ENCODE measurements around the gene MCM5.
A peak's percentile ranks its signal among the peaks of the same experiment; 100 is the strongest.
"Not testable (repeated sequence)": the region's sequence is repeated elsewhere in the genome, so short reads cannot be mapped to it uniquely, and the experiment has no call there.

MCM5 gene

DNA sequence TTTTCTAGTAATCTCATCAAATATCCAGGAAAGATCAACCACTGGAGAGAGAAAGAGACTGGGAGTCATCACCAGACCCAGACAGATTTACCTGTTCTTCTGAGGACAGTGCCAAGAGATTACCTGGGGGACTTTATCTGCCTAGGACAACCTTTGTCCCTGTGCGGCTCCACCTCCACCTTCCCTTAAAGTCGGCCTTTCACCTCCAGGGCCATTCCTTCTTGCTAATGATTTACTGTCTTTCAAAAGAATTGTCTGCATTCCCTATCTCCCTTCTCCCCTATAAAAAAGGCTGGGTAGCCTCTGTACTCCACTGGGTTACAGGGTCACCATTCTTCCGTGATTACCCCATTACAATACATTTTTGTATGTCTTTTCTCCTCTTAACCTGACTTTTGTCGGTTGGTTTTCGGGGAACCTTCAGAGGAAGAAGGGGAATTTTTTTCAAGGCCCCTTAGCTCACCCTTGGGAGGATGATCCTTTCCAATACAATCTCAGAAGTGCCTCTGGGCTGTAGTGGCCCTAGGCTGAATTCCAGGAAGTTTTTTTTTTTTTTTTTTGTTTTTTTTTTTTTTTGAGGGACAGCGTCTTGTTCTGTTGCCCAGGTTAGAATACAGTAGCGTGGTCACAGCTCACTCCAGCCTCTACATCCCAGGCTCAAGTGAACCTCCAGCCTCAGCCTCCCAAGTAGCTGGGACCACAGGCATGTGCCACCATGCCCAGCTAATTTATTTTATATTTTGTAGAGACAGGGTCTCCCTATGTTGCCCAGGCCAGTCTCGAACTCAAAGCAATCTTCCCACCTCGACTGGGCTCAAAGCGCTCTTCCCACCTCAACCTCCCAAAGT, 20.6 kb upstream of the MCM5 start:
- DNase-seq (ENCODE audit: low read depth) = no peak

DNA sequence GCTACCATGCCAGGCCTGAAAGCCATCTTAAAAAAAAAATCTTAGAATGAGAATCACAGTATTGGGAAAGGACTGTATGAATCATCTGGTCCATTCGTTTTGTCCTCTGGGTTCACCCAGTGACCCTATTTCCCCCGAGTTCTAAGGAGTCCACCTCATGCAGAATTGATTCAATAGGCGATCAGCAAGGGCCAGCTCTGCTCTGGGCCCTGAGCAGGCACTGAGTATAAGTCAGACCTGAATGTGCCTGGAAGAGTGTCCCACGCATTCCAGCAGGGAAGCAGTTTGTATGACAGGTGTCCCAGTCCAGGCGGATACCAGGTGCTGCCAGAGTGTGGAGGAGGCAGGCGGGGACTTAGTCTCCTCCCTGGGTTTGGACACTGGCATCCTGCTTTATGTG, 19.9 kb upstream of the MCM5 start:
- no peak for DNase-seq (ENCODE audit: low read depth)

- peak; percentile 85 for DNase-seq (ENCODE audit: low read depth)
Observed at GRCh38 chr22:35380537-35381423, 19.2 kb upstream of the MCM5 start, which contains the start of gene HMOX1. HMOX1 (plus strand) TSS chr22:35381096; CDS start chr22:35381174, 78 bp downstream.

DNA sequence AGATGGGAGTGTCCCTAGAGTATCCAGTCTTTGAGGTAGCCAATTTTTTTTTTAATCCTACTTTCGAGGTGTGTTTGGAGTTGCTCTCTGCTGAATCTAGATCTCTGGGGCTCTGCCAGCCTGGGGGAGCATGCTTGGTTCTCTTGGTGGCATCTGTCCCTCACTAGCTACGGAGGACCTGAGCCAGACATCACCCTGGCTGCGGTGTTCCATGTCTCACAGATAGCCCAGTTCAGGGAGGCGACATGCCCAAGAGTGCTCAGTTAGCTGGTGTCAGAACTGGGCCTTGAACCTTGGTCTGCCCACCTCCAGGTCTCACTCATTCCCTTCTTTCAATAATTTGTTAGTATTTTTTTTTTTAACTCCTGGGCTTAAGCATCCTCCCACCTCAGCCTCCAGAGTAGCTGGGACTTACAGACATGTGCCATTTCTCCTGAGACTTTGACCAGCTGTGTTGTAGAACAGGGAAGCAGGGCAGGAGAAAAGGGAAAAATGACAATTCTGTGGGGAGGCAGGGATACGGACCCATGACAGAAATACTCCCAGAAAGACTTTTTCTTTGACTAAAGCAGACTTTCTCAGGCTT, 18.4 kb upstream of the MCM5 start:
- no peak for DNase-seq (ENCODE audit: low read depth)

GRCh38 chr22:35383679-35384071, 16.3 kb upstream of the MCM5 start:
- DNase-seq (ENCODE audit: low read depth) = no peak

DNA sequence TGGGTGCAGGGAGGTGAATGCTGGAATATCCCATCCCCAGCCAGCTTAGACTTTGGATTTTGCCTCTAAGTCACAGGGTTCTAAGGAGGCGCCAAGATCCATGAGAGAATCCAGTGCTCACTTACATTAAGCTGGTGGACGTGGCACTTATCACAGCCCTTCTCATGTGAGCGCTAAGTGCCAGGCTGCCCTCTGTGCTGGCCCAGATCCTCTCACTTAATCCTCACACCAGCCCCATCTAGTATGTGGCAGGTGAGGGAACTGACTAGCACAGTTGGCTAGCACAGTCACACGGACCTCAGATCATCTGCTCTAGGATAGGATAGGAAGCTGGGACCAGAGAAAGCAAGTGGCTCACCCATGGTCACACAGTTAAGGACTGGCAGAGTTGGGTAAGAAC, 15.4 kb upstream of the MCM5 start:
- DNase-seq (ENCODE audit: low read depth) = no peak

DNA sequence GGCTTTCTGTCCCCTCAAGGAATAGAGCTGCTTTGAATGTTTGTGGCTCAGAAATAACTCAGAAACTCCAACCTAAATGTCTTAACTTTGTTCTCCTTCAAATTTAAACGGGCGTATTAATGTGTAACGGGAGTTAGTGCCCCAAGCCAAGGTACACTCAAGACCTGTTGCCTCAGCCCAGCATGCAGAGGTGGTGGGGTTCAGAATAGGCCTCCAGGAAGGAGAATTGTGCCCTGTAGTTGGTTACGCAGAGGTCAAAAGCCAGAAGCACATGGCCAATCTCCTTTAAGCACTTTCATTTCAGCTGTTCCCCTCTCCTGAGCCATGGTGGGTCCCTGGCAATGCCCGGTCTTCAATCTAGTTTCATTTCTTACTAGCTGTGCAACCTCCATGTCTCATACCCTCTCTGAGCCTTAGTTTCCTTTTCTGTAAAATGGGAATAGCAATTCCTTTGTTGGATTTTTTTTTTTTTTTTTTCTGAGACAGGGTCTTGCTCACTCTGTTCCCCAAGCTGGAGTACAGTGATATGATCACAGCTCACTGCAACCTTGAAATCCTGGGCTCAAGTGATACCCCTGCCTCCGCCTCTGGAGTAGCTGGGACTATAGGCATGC, 14.9 kb upstream of the MCM5 start:
- DNase-seq (ENCODE audit: low read depth) = no peak

DNA sequence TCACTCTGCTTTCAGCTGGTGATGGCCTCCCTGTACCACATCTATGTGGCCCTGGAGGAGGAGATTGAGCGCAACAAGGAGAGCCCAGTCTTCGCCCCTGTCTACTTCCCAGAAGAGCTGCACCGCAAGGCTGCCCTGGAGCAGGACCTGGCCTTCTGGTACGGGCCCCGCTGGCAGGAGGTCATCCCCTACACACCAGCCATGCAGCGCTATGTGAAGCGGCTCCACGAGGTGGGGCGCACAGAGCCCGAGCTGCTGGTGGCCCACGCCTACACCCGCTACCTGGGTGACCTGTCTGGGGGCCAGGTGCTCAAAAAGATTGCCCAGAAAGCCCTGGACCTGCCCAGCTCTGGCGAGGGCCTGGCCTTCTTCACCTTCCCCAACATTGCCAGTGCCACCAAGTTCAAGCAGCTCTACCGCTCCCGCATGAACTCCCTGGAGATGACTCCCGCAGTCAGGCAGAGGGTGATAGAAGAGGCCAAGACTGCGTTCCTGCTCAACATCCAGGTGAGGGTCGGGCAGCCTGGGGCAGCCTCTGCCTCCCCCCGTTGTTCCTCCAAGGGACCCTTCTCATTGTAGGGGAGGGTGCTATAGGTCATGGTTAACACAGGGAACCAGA, 13.2 kb upstream of the MCM5 start:
- no peak for DNase-seq (ENCODE audit: low read depth)

- DNase-seq (ENCODE audit: low read depth) = no peak
Observed at GRCh38 chr22:35390933-35391332, 9.0 kb upstream of the MCM5 start.

DNA sequence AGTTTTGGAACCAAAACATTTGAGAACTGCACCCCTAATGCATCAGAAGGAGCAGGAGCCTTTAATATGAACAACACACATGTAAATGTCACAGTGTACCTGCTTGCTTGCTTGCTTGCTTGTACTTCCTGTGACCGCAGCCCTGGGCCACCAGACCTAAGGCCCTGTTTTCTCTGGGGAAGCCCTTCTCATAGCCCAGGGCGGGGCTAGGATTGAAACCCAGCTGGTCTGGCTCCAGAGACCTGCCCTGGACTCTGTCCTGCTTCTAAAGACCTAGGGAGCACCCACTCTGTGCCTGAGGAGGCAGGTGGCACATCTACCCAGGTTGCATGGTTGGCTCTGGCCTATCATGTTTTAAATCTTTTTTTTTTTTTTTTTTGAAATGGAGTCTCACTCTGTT, 7.6 kb upstream of the MCM5 start:
- DNase-seq (ENCODE audit: low read depth) = no peak

GRCh38 chr22:35393116-35394010, 6.6 kb upstream of the MCM5 start:
- DNase-seq (ENCODE audit: low read depth) = no peak

DNA sequence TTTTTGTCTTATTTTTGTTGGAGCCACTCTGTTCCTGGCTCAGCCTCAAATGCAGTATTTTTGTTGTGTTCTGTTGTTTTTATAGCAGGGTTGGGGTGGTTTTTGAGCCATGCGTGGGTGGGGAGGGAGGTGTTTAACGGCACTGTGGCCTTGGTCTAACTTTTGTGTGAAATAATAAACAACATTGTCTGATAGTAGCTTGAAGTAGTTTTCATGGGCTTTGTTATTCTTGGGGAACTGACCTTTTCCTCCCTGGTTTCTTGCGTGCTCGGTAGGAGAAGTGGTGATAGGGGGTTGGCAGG, 6.0 kb upstream of the MCM5 start:
- DNase-seq (ENCODE audit: low read depth) = no peak

DNA sequence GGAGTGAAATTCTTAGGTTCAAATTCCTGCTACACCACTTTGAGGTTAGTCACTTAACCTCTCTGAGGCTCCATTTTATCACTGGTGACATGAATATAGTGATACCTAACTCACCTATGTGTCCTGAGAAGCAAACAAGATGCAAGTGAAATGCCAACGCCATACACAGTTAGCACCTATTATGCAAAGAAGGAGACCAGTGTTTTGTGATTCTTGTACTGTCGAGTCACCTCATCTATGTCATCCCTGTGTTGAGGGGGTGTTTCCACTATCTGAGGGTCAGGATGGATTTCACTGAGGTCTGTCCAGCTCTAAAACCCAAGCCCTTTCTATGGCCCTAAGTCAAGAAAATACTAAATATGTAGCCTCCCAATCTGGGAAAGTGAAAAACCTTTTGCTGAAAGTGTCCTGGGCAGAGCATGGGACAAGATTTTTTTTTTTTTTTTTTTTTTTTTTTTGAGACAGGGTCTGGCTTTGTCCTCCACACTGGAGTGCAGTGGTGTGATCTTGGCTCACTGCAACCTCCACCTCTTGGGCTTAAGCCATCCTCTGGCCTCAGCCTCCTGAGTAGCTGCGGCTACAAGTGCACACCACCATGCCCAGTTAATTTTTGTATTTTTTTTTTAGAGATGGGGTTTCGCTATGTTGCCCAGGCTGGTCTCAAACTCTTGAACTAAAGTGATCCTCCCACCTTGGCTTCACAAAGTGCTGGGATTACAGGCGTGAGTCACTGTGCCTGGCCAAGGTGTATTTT, 5.0 kb upstream of the MCM5 start:
- no peak for DNase-seq (ENCODE audit: low read depth)

DNA sequence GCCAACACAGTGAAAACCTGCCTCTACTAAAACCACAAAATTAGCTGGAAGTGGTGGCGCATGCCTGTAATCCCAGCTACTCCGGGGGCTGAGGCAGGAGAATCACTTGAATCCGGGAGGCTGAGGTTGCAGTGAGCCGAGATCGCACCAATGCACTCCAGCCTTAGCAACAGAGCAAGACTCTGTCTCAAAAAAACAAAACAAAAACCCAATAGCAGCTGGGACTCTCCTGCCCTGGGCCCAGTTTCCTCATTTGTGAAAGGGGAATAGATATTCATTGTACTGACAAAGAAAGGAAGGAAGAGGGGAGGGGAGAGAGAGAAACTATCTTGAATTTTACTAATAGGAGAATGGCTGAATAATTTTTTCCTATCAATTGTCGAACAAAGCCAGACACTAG, 3.3 kb upstream of the MCM5 start:
- DNase-seq (ENCODE audit: low read depth) = not testable (repeated sequence)

GRCh38 chr22:35397095-35397904, 2.6 kb upstream of the MCM5 start:
- DNase-seq (ENCODE audit: low read depth) = no peak

- no peak for DNase-seq (ENCODE audit: low read depth)
Observed at GRCh38 chr22:35398591-35398973, 1.4 kb upstream of the MCM5 start.

DNA sequence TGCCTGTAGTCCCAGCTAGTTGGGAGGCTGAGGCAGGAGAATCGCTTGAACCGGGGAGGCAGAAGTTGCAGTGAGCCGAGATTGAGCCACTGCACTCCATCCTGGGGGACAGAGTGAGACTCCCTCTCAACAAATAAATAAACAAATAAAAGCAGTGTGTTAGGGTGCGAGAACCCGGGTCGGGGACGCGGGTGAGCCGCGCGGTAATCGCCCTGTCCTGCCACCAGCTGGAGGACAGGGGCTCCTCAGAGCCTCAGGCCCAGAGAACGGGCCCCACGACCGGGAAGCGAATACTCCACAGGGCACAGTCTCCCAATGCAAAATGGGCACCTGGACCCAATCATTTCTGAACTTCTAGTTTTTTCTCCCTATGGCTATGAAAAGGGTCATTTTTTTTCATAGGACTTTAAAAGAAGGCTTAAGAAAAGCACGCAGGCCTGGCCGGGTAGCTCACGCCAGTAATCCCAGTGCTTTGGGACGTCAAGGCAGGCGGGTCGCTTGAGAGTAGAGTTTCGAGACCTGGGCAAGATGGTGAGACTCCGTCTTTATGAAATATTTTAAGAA, 744 bp upstream of the MCM5 start:
- DNase-seq (ENCODE audit: low read depth) = no peak

DNA sequence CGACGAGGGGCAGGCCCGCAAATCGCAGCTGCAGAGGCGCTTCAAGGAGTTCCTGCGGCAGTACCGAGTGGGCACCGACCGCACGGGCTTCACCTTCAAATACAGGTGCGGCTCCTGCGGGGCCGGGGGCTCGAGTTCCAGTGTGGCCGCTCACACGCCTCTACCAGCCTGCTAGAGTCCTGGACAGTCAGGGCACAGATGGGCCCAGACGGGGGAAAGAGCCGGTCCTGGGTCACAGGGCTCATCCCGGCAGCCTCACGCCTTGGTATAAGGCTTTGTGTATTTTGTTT, 506 bp downstream of the MCM5 start:
- DNase-seq (ENCODE audit: low read depth) = no peak

- no peak for DNase-seq (ENCODE audit: low read depth)
Observed at GRCh38 chr22:35401863-35402262, 1.9 kb downstream of the MCM5 start.

All from fibroblast of the conjunctiva (primary cell).